Measurements from ENCODE around the gene KCNJ11. TPM values are rescaled to one million over a fixed set of nuclear protein-coding genes. Genes with fewer than 3 reads are reported as not detected.
A peak's percentile ranks its signal among the peaks of the same experiment; 100 is the strongest.

KCNJ11 gene
- total RNA-seq, 1 experiment from 2014 or later = 7.5 TPM

DNA sequence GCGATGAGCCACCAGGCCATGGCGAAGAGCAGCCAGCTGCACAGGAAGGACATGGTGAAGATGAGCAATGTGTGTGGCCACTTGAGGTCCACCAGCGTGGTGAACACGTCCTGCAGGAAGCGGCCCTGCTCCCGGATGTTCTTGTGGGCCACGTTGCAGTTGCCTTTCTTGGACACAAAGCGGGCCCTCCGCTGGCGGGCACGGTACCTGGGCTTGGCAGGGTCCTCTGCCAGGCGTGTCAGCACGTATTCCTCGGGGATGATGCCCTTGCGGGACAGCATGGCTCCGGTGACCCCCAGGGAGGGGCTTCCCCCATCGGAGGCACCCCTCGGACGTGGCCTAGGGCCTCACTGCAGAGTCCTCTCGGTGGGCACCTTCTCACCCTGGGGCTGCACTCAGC is 648 bp downstream of the KCNJ11 start:
- ATAC-seq = no peak
- H3K4me3 ChIP-seq (replicated peaks in 1 of 2; ENCODE audit: low read depth in 1 of 2, low read length in 2 of 2) = no peak overlapping the region
- H4K20me1 ChIP-seq (ENCODE audit: insufficient read depth) = no peaks in the 10 kb centered on the region
- H3K4me1 ChIP-seq (ENCODE audit: control insufficient read depth in 1 of 2, insufficient read depth in 2 of 2, low read length in 2 of 2) = peaks cover 0 to 19% of the 10 kb centered on the region in 2 experiments; a peak in 3 of 4 replicates
- H3K36me3 ChIP-seq (ENCODE audit: control insufficient read depth in 1 of 2, insufficient read depth in 2 of 2, low read length in 2 of 2) = no peaks in the 10 kb centered on the region
- POLR2A ChIA-PET = no interaction called here
- CTCF ChIA-PET = interaction anchor here (0.8 to 2.5 kb wide), 3 partner anchors 11 to 120 kb away, joined by 4 to 8 read pairs (median 5); no protein-coding TSS in a partner anchor
- no peak for DNase-seq (ENCODE audit: low read depth, low spot score)
- H3K4me2 ChIP-seq (ENCODE audit: low read length) = 0 out of 2 replicates have a peak overlapping the region, but pooled peaks have one; percentile 91
- H3K9ac ChIP-seq (ENCODE audit: low read length) = no peak overlapping the region
- RAD21 ChIA-PET (ENCODE audit: low non-redundant PET in 1 of 2, low total read pairs in 2 of 2, uncharacterized antibody in 2 of 2, unreplicated experiment in 2 of 2) = interaction anchor here in 1 of 2 experiments (0.8 kb wide), 1 partner anchor 92 kb away, joined by 4 read pairs; no protein-coding TSS in a partner anchor
- TF ChIP-seq SRF (IDR thresholded peaks at IDR 0.05; ENCODE audit: low read depth) (no peak), TCF7L2 (IDR thresholded peaks at IDR 0.05; ENCODE audit: borderline replicate concordance, extremely low read depth, insufficient read depth, insufficient read length) (no peak), EGR1 (IDR thresholded peaks at IDR 0.05; ENCODE audit: low read depth) (no peak), EZH2phosphoT487 (IDR thresholded peaks at IDR 0.05; ENCODE audit: borderline replicate concordance) (no peak), JUND (IDR thresholded peaks at IDR 0.05) (no peak), ZNF274 (IDR thresholded peaks at IDR 0.05; ENCODE audit: low read depth, low read length) (no peak), CBX3 (IDR thresholded peaks at IDR 0.05; ENCODE audit: low read depth) (no peak), YY1 (IDR thresholded peaks at IDR 0.05; ENCODE audit: extremely low read depth, insufficient replicate concordance, low read depth, low read length) (no peak), SP1 (IDR thresholded peaks at IDR 0.05; ENCODE audit: low read depth) (no peak)
- TF ChIP-seq, protein P1, sequence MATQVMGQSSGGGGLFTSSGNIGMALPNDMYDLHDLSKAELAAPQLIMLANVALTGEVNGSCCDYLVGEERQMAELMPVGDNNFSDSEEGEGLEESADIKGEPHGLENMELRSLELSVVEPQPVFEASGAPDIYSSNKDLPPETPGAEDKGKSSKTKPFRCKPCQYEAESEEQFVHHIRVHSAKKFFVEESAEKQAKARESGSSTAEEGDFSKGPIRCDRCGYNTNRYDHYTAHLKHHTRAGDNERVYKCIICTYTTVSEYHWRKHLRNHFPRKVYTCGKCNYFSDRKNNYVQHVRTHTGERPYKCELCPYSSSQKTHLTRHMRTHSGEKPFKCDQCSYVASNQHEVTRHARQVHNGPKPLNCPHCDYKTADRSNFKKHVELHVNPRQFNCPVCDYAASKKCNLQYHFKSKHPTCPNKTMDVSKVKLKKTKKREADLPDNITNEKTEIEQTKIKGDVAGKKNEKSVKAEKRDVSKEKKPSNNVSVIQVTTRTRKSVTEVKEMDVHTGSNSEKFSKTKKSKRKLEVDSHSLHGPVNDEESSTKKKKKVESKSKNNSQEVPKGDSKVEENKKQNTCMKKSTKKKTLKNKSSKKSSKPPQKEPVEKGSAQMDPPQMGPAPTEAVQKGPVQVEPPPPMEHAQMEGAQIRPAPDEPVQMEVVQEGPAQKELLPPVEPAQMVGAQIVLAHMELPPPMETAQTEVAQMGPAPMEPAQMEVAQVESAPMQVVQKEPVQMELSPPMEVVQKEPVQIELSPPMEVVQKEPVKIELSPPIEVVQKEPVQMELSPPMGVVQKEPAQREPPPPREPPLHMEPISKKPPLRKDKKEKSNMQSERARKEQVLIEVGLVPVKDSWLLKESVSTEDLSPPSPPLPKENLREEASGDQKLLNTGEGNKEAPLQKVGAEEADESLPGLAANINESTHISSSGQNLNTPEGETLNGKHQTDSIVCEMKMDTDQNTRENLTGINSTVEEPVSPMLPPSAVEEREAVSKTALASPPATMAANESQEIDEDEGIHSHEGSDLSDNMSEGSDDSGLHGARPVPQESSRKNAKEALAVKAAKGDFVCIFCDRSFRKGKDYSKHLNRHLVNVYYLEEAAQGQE (IDR thresholded peaks at IDR 0.05; ENCODE audit: low read depth) = no peak
- TF ChIP-seq, protein P2, sequence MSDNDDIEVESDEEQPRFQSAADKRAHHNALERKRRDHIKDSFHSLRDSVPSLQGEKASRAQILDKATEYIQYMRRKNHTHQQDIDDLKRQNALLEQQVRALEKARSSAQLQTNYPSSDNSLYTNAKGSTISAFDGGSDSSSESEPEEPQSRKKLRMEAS (IDR thresholded peaks at IDR 0.05) = no peak
- TF ChIP-seq, protein P3, sequence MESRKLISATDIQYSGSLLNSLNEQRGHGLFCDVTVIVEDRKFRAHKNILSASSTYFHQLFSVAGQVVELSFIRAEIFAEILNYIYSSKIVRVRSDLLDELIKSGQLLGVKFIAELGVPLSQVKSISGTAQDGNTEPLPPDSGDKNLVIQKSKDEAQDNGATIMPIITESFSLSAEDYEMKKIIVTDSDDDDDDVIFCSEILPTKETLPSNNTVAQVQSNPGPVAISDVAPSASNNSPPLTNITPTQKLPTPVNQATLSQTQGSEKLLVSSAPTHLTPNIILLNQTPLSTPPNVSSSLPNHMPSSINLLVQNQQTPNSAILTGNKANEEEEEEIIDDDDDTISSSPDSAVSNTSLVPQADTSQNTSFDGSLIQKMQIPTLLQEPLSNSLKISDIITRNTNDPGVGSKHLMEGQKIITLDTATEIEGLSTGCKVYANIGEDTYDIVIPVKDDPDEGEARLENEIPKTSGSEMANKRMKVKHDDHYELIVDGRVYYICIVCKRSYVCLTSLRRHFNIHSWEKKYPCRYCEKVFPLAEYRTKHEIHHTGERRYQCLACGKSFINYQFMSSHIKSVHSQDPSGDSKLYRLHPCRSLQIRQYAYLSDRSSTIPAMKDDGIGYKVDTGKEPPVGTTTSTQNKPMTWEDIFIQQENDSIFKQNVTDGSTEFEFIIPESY (IDR thresholded peaks at IDR 0.05; ENCODE audit: extremely low read depth, insufficient replicate concordance, low read length) = no peak
- no peaks in the 10 kb centered on the region for H3K79me2 ChIP-seq (ENCODE audit: insufficient read depth, low read length)
- H3K9me3 ChIP-seq (ENCODE audit: control insufficient read depth in 1 of 2, insufficient read depth in 1 of 2, low read depth in 1 of 2, low read length in 2 of 2) = no peaks in the 10 kb centered on the region
- no TSS peak for BruUV-seq (replicated peaks)
- intact Hi-C loops (cut with micrococcal nuclease) = loop anchor here (5.0 kb wide), 1 partner anchor 344 kb away; the partner anchor contains the start of gene KCNC1
- no peaks in the 10 kb centered on the region for H3K27me3 ChIP-seq (ENCODE audit: insufficient read depth, low read length)
- H2AFZ ChIP-seq (ENCODE audit: low read depth, low read length, poor library complexity, severe bottlenecking) = no peak overlapping the region
- H3K9me2 ChIP-seq (ENCODE audit: insufficient read depth) = no peaks in the 10 kb centered on the region
- H3K27ac ChIP-seq (ENCODE audit: low read depth, low read length) = no peak overlapping the region

All from HCT116 (cell line).